Gastrocnemius medialis (tissue), 4 donors: ENCODE results near the gene SH3RF1. TPM values are rescaled to one million over a fixed set of nuclear protein-coding genes. Genes with fewer than 3 reads are reported as not detected.

Experiments
- ATAC-seq, 2 donors: fragments of 150-250 bp; one replicate each; pipeline ENCODE4 v1.9.1; 2016
- DNase-seq, 2 donors: peaks; one replicate each; pipeline ENCODE4 v3.0.0-alpha.2; 2019
- H3K27ac ChIP-seq, 4 donors: fragments of 200-600 bp; sonication (generic); 1 replicate in 1 of 4; 2 replicates in 3 of 4; pipeline ENCODE4 v1.5.1; 2016 to 2018; ENCODE audit warnings: mild to moderate bottlenecking in 2 of 4, moderate library complexity in 1 of 4
- H3K27me3 ChIP-seq, 3 donors: fragments of 200-600 bp; sonication (generic) in 2 of 3; 1 replicate in 1 of 3; 2 replicates in 2 of 3; pipeline versions ENCODE4 v1.5.1 to v1.6.0; 2016 to 2019; ENCODE audit warnings: mild to moderate bottlenecking in 1 of 3, moderate library complexity in 1 of 3
- H3K36me3 ChIP-seq, 2 donors: fragments of 200-600 bp; sonication (generic) in 1 of 2; one replicate each; pipeline ENCODE4 v1.5.1; 2017 to 2018
- H3K4me1 ChIP-seq, 2 donors: fragments of 200-600 bp; sonication (generic) in 1 of 2; one replicate each; pipeline ENCODE4 v1.5.1; 2016 to 2017; ENCODE audit warnings: mild to moderate bottlenecking in 2 of 2
- H3K4me3 ChIP-seq, 4 donors: fragments of 200-600 bp; sonication (generic) in 3 of 4; 1 replicate in 1 of 4; 2 replicates in 3 of 4; pipeline ENCODE4 v1.5.1; 2016 to 2019; ENCODE audit warnings: mild to moderate bottlenecking in 2 of 4
- H3K9me3 ChIP-seq, 3 donors: fragments of 200-600 bp; sonication (generic) in 2 of 3; 1 replicate in 1 of 3; 2 replicates in 2 of 3; pipeline ENCODE4 v1.5.1; 2016 to 2019
- POLR2A ChIP-seq, 2 donors: fragments of 450-650 bp; IDR thresholded peaks; one replicate each; pipeline ENCODE4 v1.6.1; 2017; ENCODE audit warnings: antibody characterized with exemption in 2 of 2, mild to moderate bottlenecking in 2 of 2, moderate library complexity in 2 of 2
- in situ Hi-C, 4 donors: fragments of 200-750 bp; cut with MboI; loops; one replicate each; pipeline versions ENCODE4 v1.15.0 to v1.8.0; 2017; ENCODE audit warnings: low sequenced_read_pairs in 4 of 4
- intact Hi-C: fragments of 100-400 bp; cut with DNase I; formaldehyde crosslinking; loops from one replicate; pipeline ENCODE4 v1.15.1; 2023; ENCODE audit warnings: low total_unique reads
- total RNA-seq, 4 donors: library from RNA; depleted of rRNA; stranded (reverse); fragments of >200 nt; gene quantifications; one replicate each; pipeline versions ENCODE4 v1.1.0 to v1.2.3, GENCODE V29; 2016
- TF ChIP-seq, protein P1 (sequence below), 5 experiments: fragments of 450-650 bp in 3 of 5; fragments of 200-600 bp in 2 of 5; sonication (generic) in 2 of 5; IDR thresholded peaks in 4 of 5; conservative IDR thresholded peaks in 1 of 5; 1 replicate in 4 of 5; 2 replicates in 1 of 5; pipeline ENCODE4 v1.5.1; 2016 to 2019; ENCODE audit warnings: antibody characterized with exemption in 5 of 5, mild to moderate bottlenecking in 3 of 5, moderate library complexity in 3 of 5

Gene SH3RF1
- total RNA-seq, 4 donors from 2014 or later = 12.6 to 27.0 (median 13.4) TPM

DNA sequence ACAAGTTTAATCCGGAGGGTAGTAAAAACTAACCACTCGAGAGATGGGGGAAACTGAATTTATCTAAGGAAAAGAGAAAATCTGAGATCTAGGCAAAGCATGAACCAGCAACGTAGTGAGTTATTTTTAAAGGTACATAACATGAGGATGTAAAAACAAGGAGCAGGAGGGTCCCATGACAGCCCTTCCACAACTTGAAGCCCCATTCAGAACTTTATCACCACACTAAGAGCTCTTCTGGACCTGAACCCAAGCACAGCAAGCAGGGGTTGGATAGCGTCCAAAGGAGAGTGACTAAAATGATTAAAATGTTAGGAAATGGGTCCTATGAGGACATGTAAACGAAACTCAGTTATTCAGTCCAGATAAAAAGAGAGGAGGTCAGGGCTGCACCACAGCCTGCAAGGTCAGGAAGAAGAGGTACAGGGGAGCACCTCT lies 16.2 kb downstream of the SH3RF1 start:
- Histone ChIP-seq H3K4me1 (peaks cover 21 to 39% of the 10 kb centered on the region in 2 donors), H3K27me3 (no peaks in the 10 kb centered on the region), H3K4me3 (no peak overlapping the region), H3K36me3 (no peaks in the 10 kb centered on the region), H3K27ac (peak overlapping the region in 3 of 4 donors; percentile 12 to 28 (median 13)), H3K9me3 (no peaks in the 10 kb centered on the region)
- TF ChIP-seq POLR2A (IDR thresholded peaks at IDR 0.05) = no peak
- TF ChIP-seq, protein P1, sequence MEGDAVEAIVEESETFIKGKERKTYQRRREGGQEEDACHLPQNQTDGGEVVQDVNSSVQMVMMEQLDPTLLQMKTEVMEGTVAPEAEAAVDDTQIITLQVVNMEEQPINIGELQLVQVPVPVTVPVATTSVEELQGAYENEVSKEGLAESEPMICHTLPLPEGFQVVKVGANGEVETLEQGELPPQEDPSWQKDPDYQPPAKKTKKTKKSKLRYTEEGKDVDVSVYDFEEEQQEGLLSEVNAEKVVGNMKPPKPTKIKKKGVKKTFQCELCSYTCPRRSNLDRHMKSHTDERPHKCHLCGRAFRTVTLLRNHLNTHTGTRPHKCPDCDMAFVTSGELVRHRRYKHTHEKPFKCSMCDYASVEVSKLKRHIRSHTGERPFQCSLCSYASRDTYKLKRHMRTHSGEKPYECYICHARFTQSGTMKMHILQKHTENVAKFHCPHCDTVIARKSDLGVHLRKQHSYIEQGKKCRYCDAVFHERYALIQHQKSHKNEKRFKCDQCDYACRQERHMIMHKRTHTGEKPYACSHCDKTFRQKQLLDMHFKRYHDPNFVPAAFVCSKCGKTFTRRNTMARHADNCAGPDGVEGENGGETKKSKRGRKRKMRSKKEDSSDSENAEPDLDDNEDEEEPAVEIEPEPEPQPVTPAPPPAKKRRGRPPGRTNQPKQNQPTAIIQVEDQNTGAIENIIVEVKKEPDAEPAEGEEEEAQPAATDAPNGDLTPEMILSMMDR (IDR thresholded peaks at IDR 0.05 in 4 of 5, conservative IDR thresholded peaks at IDR 0.05 in 1 of 5) = no peak
- DNase-seq (peak in 1 of 2 donors; percentile 16), ATAC-seq (peak in 1 of 2 donors; percentile 27)
- intact Hi-C loops (no loop called here), in situ Hi-C loops (loop anchor here in 1 of 4 donors (25.0 kb wide), 1 partner anchor 242 kb away; the partner anchor contains the start of gene CBR4)

DNA sequence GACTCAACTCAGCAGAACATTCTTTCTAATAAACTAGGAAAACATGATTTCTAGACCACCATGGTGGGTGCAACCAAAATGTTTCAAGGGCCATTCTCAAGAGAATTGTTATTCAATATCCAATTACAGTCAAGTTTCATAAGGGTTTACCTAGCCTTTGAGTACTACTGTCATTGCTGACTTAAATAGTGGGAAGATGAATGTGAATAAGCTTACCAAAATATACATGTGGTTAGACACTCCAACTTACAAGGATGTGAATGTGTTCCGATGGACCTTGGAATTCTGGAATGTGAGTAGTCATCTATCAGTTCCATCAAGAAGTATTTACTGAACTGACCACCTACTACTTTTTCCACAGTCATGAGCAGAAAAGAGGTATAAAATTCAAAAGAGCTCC lies 16.9 kb downstream of the SH3RF1 start:
- in situ Hi-C loops (loop anchor here in 1 of 4 donors (25.0 kb wide), 1 partner anchor 242 kb away; the partner anchor contains the start of gene CBR4), intact Hi-C loops (no loop called here)
- Histone ChIP-seq H3K4me3 (no peak overlapping the region), H3K4me1 (peaks cover 21 to 39% of the 10 kb centered on the region in 2 donors), H3K27ac (peak overlapping the region in 2 of 4 donors; percentile 28 to 50), H3K36me3 (no peaks in the 10 kb centered on the region), H3K27me3 (no peaks in the 10 kb centered on the region), H3K9me3 (no peaks in the 10 kb centered on the region)
- DNase-seq (no peak), ATAC-seq (no peak)
- TF ChIP-seq POLR2A (IDR thresholded peaks at IDR 0.05) = no peak
- TF ChIP-seq, protein P1 (IDR thresholded peaks at IDR 0.05 in 4 of 5, conservative IDR thresholded peaks at IDR 0.05 in 1 of 5) = no peak

DNA sequence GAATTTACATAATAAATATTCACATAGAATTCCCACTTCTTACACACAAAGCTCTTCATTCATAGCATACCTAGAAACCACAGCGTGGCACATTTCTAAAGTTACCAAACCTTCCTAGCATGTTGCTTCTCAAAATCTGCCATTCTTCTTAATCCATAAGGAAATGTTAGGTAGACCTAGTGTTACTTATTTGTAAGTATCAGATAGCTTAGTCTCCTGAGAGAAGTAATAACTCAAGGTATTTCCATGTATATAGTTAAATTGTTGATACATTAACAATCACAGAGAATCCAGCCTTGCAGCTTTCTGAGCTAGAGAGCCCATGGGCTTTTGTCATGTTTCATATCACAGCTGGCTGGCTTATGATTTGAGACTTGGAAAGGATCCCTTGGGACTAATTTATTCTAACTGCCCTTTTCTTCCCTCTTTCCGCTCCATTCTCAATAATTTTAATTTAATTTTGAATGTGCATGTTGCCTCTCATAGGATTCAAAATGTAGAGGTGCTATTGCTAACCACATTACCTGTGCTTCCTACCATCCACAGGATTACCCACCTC lies 17.6 kb downstream of the SH3RF1 start:
- no peak for ATAC-seq
- TF ChIP-seq, protein P1 (IDR thresholded peaks at IDR 0.05 in 4 of 5, conservative IDR thresholded peaks at IDR 0.05 in 1 of 5) = no peak
- no peak for TF ChIP-seq POLR2A (IDR thresholded peaks at IDR 0.05)
- no peak for DNase-seq
- Histone ChIP-seq H3K4me3 (no peak overlapping the region), H3K9me3 (no peaks in the 10 kb centered on the region), H3K27ac (peak overlapping the region in 3 of 4 donors; percentile 2 to 50 (median 32)), H3K27me3 (no peaks in the 10 kb centered on the region), H3K4me1 (peaks cover 21 to 39% of the 10 kb centered on the region in 2 donors), H3K36me3 (no peaks in the 10 kb centered on the region)
- in situ Hi-C loops (loop anchor here in 1 of 4 donors (25.0 kb wide), 1 partner anchor 241 kb away; the partner anchor contains the start of gene CBR4), intact Hi-C loops (no loop called here)

DNA sequence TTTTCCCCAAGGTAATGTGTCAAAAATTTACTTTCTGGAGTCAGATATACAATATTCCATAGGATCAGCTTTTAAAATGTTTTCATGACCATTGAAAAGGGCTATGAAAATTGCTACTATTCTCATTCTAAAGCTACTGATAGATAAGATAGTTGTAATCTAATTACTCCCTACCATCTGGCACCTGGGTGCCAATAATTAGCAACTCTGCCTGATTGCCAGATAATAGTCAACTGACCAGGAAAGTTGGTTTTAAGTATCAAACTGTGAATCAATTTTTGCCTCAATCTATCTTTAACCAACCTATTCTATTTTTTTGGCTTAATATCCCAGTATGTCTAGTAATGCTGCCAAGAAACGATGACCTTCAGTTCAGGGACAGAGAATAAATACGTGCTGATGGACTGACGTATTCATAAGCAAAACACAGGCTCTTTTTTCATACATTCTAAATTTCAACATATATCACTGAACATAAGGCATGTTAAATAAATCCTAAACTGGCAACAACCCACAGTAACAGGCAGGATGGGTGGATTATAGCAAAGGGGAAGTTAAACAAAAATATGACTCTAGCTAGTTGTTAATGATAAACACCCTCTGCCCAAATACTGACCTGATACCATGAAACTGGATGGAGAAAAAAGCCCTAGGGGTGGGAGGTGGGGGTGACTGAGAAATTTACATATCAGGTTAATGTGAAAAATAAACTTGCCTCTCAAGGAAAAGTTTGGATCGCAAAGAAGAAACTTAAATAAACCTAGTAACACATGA lies 18.2 kb downstream of the SH3RF1 start:
- Histone ChIP-seq H3K27ac (peak overlapping the region in 3 of 4 donors; percentile 2 to 50 (median 32)), H3K4me3 (no peak overlapping the region), H3K27me3 (no peaks in the 10 kb centered on the region), H3K9me3 (no peaks in the 10 kb centered on the region), H3K4me1 (peaks cover 21 to 39% of the 10 kb centered on the region in 2 donors), H3K36me3 (no peaks in the 10 kb centered on the region)
- DNase-seq = no peak
- TF ChIP-seq, protein P1 (IDR thresholded peaks at IDR 0.05 in 4 of 5, conservative IDR thresholded peaks at IDR 0.05 in 1 of 5) = no peak
- TF ChIP-seq POLR2A (IDR thresholded peaks at IDR 0.05) = no peak
- ATAC-seq = peak in 1 of 2 donors; percentile 17
- intact Hi-C loops (no loop called here), in situ Hi-C loops (loop anchor here in 1 of 4 donors (25.0 kb wide), 1 partner anchor 240 kb away; the partner anchor contains the start of gene CBR4)
